OCI-LY3 (cell line): ENCODE data around the gene ANO4.

Experiments used
- H2AFZ ChIP-seq: fragments of 200-600, 300-600 bp; shearing (Covaris generic); 2 replicates; pipeline ENCODE4 v1.6.0; 2014; ENCODE audit warnings: antibody characterized with exemption, low read depth, low read length
- H3K27ac ChIP-seq: fragments of 200-600, 300-600 bp; sonication (generic); 2 replicates; pipeline ENCODE4 v1.5.1; 2014; ENCODE audit warnings: mild to moderate bottlenecking, low read length, moderate library complexity, mixed read lengths
- H3K27me3 ChIP-seq: fragments of 200-600, 300-600 bp; sonication (generic); 2 replicates; pipeline ENCODE4 v1.6.1; 2014; ENCODE audit warnings: low read depth, low read length, mixed read lengths
- H3K36me3 ChIP-seq: fragments of 200-600, 300-600 bp; sonication (generic); replicated peaks from 2 replicates; pipeline ENCODE3; 2014; ENCODE audit warnings: low read depth, low read length, mixed read lengths
- H3K4me1 ChIP-seq: fragments of 300-600, 200-600 bp; sonication (generic); 2 replicates; pipeline ENCODE4 v1.6.1; 2014; ENCODE audit warnings: low read length, mixed read lengths
- H3K4me2 ChIP-seq: fragments of 200-600, 300-600 bp; sonication (generic); 2 replicates; pipeline ENCODE4 v1.6.1; 2014; ENCODE audit warnings: low read length, mixed read lengths
- H3K4me3 ChIP-seq: fragments of 300-600, 200-600 bp; sonication (generic); 2 replicates; pipeline ENCODE4 v1.5.1; 2014; ENCODE audit warnings: antibody characterized with exemption, mild to moderate bottlenecking, low read length, moderate library complexity
- H3K79me2 ChIP-seq: fragments of 300-600, 200-600 bp; shearing (Covaris generic); 2 replicates; pipeline ENCODE4 v1.6.1; 2014; ENCODE audit warnings: mild to moderate bottlenecking, low read length, mixed read lengths
- H3K9ac ChIP-seq: fragments of 300-600, 200-600 bp; shearing (Covaris generic); 2 replicates; pipeline ENCODE4 v1.6.0; 2014; ENCODE audit warnings: mild to moderate bottlenecking, low read length, moderate library complexity
- H3K9me3 ChIP-seq: fragments of 200-600, 300-600 bp; shearing (Covaris generic); 2 replicates; pipeline ENCODE4 v1.6.1; 2014; ENCODE audit warnings: low read length, mixed read lengths; ENCODE audit not compliant: insufficient read depth
- H4K20me1 ChIP-seq: fragments of 200-600, 300-600 bp; sonication (generic); 2 replicates; pipeline ENCODE4 v1.6.1; 2016; ENCODE audit warnings: low read length, mixed read lengths; ENCODE audit not compliant: insufficient read depth
- EZH2phosphoT487 ChIP-seq: fragments of 200-600 bp; shearing (Covaris generic); IDR thresholded peaks from 2 replicates; pipeline ENCODE4 v1.6.1; 2018; ENCODE audit warnings: antibody characterized with exemption, mixed run types, low read depth
- TF ChIP-seq, protein P1 (sequence below): fragments of 200-600, 300-600 bp; sonication (generic); IDR thresholded peaks from 2 replicates; pipeline ENCODE4 v1.5.1; 2014; ENCODE audit warnings: antibody characterized with exemption, low read length, low read depth

ANO4 gene

GRCh38 chr12:100862676-100863075, 68.1 kb downstream of the ANO4 start:
- Histone ChIP-seq H3K27me3 (no peaks in the 10 kb centered on the region), H3K9me3 (no peaks in the 10 kb centered on the region), H3K27ac (no peak overlapping the region), H2AFZ (no peak overlapping the region), H4K20me1 (no peaks in the 10 kb centered on the region), H3K4me2 (no peak overlapping the region), H3K9ac (no peak overlapping the region), H3K4me1 (no peaks in the 10 kb centered on the region), H3K4me3 (no peak overlapping the region), H3K36me3 (no peaks in the 10 kb centered on the region), H3K79me2 (no peaks in the 10 kb centered on the region)
- no peak for TF ChIP-seq EZH2phosphoT487
- TF ChIP-seq, protein P1, sequence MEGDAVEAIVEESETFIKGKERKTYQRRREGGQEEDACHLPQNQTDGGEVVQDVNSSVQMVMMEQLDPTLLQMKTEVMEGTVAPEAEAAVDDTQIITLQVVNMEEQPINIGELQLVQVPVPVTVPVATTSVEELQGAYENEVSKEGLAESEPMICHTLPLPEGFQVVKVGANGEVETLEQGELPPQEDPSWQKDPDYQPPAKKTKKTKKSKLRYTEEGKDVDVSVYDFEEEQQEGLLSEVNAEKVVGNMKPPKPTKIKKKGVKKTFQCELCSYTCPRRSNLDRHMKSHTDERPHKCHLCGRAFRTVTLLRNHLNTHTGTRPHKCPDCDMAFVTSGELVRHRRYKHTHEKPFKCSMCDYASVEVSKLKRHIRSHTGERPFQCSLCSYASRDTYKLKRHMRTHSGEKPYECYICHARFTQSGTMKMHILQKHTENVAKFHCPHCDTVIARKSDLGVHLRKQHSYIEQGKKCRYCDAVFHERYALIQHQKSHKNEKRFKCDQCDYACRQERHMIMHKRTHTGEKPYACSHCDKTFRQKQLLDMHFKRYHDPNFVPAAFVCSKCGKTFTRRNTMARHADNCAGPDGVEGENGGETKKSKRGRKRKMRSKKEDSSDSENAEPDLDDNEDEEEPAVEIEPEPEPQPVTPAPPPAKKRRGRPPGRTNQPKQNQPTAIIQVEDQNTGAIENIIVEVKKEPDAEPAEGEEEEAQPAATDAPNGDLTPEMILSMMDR: no peak

GRCh38 chr12:100864366-100864765, 69.8 kb downstream of the ANO4 start:
- no peak overlapping the region for H3K9ac ChIP-seq
- no peaks in the 10 kb centered on the region for H3K36me3 ChIP-seq
- no peak overlapping the region for H3K4me3 ChIP-seq

DNA sequence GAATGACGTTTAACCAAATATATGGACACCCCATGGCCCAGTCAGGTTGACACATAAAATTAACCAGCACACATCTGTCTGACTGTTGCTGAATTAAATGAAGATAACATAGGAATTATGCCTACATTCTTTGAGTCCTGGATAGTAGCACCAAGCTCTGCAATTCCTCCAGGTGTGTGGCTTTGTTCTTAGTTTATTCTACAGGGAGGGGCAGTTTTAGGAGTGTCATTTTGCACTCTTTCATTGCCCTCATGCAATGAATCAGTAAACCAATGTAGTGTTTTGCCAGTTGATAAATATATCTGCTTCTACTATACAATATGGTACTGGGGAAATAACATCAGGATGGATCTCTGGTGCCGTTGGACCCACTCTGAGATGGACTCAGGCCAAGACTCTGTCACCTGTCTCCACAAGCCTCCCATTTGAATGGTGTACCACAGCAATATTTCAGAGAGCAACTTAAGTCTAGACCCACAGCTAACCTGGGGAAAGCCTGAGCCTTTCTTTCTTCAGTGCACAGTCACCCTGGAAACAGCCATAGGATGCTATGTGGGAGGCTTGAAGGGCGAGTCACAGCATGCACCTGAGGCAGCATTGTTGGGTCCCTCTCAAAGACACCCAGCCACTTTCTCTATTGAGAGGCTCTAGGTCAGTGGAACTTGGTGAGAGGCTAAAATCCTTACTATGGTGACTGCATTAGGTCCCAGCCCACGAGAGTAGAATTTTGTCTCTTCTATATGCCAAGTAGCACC, 73.2 kb downstream of the ANO4 start:
- H3K9ac ChIP-seq: no peak overlapping the region
- no peaks in the 10 kb centered on the region for H3K27me3 ChIP-seq
- no peak for TF ChIP-seq EZH2phosphoT487
- TF ChIP-seq, protein P1: no peak
- no peak overlapping the region for H3K4me3 ChIP-seq
- no peaks in the 10 kb centered on the region for H3K4me1 ChIP-seq
- no peak overlapping the region for H3K4me2 ChIP-seq
- no peaks in the 10 kb centered on the region for H3K36me3 ChIP-seq
- no peaks in the 10 kb centered on the region for H4K20me1 ChIP-seq
- H3K9me3 ChIP-seq: no peaks in the 10 kb centered on the region
- H3K79me2 ChIP-seq: no peaks in the 10 kb centered on the region
- H3K27ac ChIP-seq: no peak overlapping the region
- H2AFZ ChIP-seq: no peak overlapping the region

More at GRCh38 chr12:100864366-100864765, 69.8 kb downstream of the ANO4 start:
- Histone ChIP-seq H3K4me1 (no peaks in the 10 kb centered on the region), H3K79me2 (no peaks in the 10 kb centered on the region), H4K20me1 (no peaks in the 10 kb centered on the region), H2AFZ (no peak overlapping the region), H3K27me3 (no peaks in the 10 kb centered on the region), H3K9me3 (no peaks in the 10 kb centered on the region), H3K4me2 (no peak overlapping the region), H3K27ac (no peak overlapping the region)
- TF ChIP-seq, protein P1: no peak
- TF ChIP-seq EZH2phosphoT487: no peak

GRCh38 chr12:100868487-100868886, 73.9 kb downstream of the ANO4 start:
- Histone ChIP-seq H3K79me2 (no peaks in the 10 kb centered on the region), H3K9me3 (no peaks in the 10 kb centered on the region), H3K36me3 (no peaks in the 10 kb centered on the region), H3K27ac (no peak overlapping the region), H3K4me3 (no peak overlapping the region), H2AFZ (no peak overlapping the region), H3K9ac (no peak overlapping the region), H3K4me1 (no peaks in the 10 kb centered on the region), H4K20me1 (no peaks in the 10 kb centered on the region), H3K27me3 (no peaks in the 10 kb centered on the region), H3K4me2 (no peak overlapping the region)
- TF ChIP-seq, protein P1: no peak
- no peak for TF ChIP-seq EZH2phosphoT487
